GM18909 (cell line): ENCODE data around the gene CDH13.

ENCODE experiments used
- ATAC-seq: cut with Tn5 transposase; IDR thresholded peaks from one replicate; pipeline ENCODE4 v1.9.1; 2021; ENCODE audit warnings: mild to moderate bottlenecking; ENCODE audit not compliant: unreplicated experiment, poor library complexity

CDH13 gene

DNA sequence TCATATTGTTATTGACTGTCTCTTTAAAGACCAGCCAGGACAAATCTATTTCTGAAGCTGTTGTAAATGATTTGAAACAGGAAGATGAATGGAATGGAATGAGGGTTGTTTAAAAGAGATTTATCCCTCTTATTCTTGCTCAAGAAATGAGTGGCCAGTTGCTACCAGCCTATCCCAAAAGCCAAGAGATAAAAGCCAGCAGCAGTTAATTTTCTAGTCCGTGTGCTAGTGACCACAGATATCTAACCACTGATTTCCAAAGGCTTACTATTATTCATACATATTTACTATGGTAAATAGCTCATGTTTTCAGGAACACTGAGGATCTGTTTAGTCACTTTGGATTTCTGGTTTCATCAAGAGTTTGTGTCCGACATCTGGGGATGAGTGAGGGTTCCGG, 105.7 kb downstream of the CDH13 start:
- ATAC-seq, result no peak

DNA sequence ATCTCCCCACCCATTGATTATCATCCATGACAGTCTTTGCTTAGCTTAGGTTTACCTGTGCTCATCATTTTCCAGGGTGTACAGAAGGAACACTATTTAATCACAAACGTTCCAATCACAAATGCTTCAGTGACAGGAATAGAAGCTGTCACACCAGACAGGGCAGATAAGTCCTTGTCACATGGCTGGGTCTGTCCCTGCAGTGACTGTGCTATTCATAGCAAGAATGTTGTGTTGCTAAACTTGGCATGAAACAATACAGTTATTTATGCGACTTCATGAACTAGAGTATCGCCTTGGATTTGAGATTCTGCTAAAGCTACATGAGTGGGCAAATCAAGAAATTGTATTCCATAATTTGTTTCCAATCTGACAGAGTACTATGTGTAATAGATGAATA, 108.4 kb downstream of the CDH13 start:
- no peak for ATAC-seq

DNA sequence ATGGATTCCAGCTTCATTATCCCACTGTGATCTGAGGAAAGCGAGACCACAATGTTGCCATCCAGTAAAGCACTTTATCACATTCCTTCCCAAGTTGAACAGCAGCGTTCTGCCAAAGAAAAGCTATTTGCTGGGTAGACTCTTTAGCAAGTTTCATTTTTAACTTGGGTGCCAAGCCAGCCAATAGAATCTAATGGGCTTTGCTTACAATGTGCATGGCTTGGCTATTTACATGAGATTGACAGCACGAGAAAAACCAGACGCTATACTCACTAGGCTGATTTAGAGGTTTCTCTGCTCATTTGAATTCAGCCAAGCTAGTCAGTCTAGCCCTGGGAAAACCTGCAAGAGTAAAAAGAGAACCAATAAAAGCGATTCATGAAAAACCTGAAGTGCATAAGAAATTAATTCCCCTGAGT, 108.9 kb downstream of the CDH13 start:
- ATAC-seq, result no peak

DNA sequence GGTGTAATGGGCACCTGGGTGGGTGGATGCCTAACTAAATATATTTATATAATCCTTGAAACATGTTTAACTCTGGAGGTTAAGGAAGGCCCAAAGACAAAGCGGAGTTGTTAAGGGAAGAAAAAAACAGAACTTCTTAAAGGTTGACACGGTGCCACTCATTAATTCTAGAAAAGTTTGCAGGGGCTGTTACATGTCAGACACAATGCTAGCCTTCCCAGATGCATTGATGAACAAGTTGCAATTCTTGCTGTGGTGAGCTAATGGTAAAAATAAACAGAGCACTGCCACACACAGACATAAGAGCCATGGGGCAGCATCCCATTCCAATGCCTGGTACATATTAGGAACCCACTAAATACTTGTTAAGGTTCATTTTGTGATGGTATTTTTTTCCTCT, 109.5 kb downstream of the CDH13 start:
- no peak for ATAC-seq

DNA sequence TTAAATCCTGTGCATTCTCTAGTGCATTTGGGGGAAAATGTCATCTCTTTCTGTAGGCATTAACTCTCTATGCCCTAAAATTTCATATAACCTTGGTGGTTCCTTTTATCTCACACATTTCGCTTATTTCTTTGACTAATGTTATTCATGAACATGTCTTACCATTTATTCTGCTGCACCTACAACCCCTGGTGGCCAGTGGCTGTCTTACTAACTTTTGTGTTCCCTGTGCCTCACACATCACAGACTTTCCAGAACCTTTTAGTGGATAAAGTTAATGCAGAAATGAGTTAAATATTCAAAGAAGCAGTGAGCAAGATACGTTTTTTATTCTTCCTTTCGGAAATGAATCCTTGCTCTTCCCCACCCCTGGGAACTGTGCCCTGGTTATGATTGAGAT, 111.9 kb downstream of the CDH13 start:
- ATAC-seq, result no peak

DNA sequence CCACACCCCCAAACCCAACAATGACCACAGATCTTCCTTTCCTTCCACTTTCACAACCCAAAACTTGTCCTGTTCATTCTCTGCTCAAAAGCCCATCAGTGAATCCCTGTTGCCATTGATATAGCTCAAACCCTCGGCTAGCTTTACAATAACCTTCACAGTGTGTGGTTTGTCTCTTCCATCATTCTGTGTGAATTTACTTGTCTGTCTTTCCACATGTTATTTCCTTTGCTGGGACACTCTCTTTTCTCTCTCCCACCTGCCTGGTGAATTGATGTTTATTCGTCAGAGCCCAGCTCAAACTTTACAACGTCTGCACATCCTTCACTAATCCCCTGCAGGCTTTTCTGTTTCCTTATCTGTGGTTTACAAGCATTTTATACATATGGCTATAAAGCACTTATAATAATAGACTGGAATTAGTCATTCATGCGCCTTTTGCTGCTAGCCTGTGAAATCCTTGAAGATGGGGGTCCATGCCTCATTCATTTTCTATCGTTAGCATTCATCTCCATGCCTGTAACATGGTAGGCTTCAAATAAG, 114.4 kb downstream of the CDH13 start:
- no peak for ATAC-seq

DNA sequence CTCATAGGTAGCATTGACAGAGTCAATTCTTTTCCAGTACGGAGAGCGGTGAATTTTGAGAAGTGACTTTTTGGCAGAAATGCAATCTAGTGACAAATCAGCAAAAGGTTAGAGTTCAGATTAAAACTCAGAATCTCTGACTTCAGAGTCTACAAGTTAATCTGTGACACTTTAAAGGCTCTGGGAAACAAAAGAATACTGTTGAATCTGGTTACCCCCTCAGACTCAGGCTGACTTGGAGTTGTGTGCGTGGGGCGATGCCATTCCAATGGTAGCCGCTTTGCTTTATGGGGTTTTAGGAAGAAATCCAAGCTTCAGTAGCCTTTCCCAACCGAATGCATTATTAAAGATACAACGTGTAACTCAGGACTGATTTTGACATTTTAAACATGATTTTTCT, 118.2 kb downstream of the CDH13 start:
- no peak for ATAC-seq

DNA sequence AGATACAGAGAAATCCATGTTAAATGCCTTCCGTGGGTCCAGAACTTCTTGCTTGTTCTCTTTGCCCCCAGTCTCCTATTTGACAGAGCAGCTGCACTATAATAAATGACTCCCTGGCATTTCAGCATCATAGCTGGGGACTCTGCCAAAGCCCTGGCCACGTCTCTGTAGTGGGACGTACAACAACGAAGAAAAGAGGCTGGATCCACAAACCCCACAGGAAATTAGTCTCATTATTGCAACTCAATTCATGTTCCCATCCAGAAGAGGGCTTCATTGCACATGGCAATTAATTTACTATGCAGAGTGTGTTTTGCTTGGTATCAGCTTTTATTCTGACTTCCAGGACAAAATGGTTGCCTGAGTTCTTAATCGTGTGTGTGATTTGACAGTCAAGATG, 121.3 kb downstream of the CDH13 start:
- ATAC-seq, result no peak

DNA sequence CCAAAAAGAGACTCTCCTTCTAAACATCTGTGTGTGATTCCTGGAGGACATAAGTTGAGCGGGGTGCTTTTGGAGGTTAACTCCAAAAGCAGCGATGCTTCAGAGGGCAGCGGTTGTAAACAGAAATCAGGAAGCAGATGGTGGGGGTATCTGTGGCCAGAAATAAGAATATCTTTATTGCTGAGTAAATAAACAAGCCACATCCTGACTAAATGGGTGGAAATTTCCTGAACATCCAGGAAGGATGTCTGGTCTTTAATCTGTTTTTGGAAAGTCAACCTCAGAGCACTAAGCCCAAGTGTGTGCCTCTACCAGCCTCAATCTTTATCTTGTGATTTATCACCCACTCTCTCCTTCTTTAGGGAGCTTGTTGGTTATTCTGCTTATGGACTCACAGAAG, 123.3 kb downstream of the CDH13 start:
- ATAC-seq, result no peak

DNA sequence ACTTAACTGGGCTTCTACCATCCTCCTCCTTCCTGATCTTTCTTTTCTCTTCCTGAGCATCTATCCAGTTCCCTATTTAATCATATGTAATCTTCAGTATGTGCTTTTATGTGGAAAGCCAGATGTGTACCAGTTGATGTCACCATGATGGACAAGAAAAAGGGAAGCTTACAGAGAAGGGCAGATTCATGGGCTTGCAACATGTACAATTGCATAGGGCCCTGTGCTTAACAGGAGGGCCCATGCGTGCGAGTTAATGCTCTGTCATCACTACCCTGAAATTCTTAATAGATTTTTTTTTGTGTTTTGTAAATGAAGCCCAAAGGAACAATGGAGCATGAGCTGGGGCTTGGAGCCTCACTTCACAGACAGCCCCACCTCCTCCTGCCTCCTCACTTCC, 124.3 kb downstream of the CDH13 start:
- no peak for ATAC-seq

DNA sequence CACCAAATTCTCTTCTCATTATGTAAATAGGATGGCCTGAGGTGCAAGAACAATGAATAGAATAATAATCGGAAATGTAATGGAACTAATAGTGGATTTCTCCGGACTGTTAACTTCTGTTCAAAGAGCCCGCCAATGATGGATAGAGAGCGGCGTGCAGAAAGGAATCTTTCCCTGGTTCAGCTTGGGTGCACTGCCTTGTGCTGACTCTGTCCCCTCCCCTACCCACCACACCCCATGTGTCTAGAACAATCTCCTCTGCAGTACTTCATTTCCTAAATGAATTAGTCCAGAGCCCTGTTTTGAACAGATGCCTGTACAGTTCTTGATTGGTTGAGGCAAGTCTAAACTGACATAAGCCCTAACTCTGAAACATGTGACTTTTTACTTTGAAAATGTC, 125.4 kb downstream of the CDH13 start:
- no peak for ATAC-seq

DNA sequence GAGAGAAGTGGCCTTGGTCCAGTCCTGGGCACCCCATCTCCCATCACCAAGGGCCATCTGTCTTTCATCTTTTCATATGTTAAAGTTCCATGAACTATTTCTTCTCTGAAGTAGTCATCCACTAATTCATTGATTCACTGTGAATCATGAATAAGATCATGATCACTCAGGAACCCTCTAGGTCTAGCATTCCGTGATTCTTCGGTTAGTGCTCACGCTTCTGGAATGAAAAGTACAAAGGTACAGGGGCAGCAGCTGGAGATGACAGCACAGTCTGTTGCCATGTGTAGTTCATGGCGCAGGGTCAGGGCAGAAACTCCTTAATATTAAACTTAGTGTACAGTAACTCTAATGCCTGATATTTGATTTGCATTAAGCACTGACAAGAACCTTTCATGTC, 127.1 kb downstream of the CDH13 start:
- ATAC-seq, result no peak

DNA sequence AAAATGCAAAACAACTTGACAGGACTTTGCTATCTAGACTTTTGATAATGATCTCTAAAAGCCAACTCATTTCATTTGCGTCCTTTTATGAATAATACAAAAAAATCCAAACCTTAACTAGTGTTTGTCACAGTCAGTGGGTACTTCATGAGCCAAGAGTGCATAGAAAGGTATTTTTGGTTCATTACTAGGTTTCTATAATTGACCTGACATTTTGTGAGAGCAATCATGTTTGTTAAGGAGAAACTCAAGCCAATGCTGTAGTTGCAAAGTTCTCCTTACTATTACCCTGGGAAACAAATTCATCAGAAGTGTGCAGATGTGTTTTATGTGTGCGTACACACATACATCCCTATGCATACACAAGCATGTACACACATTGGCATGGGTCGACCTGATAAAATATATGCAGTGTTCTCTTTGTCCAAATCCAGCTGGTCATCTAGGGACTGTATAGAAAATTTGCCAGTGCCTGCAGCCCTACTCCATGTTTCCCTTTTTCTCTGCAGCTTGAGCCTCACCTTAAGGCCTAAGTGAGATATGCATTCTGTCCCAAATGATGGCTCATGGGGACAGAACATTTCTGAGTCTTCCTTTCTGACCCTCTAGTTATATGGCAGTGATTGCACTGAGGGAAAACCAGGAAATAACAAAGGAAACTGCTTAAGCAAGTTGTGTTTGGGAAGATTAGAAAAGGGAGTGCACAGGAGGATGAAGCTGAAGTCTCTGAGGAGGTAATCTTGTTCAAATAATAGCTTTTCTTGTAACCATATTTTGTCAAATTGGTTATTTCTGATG, 128.1 kb downstream of the CDH13 start:
- no peak for ATAC-seq

DNA sequence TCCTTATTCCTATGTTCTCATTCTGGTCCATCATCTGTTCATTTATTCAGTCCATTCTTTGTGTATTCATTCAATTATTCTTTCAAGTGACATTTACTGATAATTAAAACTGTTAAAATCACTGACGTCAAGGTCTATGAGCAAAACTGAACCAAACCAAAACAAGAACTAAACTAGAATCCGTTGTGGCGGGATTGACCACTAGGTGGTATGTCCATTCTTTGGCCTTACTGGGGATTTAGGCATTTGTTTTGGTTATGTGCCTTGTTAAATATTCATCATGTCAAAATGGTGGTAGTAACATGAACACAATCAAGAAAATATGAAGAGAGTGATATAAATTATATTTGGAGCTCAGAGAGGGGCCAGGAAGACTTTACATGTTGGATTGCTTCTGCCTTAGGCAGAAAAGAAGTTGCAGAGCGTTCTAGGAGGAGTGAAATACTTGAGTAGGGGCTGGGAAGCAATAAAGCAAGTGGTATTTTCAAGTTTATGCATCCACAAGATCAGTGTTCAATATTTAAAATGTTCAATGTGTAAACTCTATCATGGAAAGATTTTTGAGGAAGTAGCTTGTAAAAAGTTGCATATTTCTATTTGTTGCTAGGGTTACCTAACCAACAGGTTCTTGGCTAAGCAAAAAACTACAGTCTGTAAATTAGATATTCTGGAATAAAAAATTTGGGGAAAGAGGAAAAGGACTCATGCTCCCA, 129.0 kb downstream of the CDH13 start:
- no peak for ATAC-seq

DNA sequence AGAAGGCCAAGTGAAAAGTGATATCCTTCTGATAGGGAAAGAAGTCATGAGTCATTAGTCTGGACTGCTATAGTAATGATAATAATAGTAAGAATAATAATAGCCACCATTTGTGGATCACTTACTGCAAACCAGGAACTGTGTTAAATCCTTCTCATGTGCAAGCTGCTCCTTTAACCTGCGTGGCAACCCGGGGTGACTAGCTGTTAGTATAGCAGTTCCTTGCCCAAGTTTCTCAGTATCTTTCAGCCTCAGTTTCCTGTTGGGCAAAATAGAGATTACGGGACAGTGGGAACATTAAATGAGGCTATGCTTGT, 129.5 kb downstream of the CDH13 start:
- ATAC-seq, result no peak

DNA sequence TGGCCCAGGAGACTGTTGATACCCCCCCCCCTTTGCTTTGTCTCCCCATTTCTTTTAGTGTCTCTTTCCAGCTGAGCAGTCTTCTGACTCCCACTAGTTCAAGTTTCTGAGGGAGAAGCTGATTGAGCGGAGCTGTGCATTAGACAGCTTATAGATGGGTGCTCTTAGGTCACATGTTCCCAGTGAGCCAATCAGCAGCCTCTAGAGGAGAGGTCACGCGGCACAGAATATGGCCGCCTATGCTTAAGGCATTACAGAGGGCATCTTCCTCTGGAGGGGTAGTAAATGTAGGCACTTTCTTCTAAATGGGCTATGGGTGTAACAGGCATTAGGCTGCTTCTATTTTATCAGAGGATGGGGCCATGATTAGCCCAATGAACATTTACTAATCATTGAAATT, 131.6 kb downstream of the CDH13 start:
- ATAC-seq, result no peak

DNA sequence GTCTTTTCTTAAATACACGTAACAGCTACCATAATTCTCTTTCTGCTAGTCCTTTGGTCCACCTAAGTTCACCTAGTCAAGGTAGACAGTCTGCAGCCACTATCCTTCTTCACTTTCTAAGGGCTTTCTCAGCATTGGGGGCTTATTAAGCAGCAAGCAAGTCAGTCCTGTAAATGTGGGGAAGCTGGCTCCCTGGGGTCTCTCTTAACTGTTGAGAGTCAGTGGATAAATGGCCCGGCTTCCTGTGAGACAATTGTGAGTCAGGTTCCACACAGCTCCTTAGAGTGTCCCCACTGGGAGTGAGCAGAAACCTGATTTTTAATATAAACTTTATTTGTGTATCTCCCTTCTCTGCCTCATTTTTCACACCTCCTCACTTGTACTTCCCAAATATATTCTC, 132.1 kb downstream of the CDH13 start:
- ATAC-seq, result no peak

DNA sequence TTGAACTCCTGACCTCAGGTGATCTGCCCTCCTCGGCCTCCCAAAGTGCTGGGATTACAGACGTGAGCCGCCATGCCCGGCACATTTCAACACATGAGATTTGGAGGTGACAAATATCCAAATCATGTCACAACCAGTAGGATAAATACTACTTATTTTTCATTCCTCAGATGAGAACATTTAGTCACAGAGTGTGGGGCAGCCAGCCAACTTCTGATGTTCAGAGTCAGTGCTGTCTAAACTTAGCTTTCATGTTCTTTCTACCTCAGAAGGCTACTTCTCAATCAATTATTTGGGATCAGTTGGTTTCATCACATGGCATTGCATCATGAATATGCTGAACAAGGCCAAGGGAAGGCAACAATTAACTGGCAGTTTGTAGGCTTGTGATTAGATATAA, 134.5 kb downstream of the CDH13 start:
- ATAC-seq, result no peak

DNA sequence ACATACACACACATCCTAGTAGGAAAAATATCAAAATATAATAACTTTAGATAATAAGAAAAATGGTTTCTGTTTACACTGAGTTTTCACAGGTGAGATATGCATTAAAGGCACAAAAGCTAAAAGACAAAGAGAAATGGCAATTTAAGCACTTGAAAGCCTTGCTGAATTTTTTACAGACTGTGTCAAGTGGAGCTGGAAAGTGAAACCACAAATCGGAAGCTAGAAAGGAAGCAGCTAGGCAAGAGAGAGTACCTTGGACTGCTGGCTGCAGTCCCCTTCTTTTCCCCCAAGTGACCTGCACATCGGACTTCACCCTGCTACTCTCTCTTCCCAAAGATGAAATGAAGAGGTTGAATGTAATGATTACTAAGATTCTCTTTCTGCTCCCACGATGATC, 135.1 kb downstream of the CDH13 start:
- ATAC-seq, result no peak

DNA sequence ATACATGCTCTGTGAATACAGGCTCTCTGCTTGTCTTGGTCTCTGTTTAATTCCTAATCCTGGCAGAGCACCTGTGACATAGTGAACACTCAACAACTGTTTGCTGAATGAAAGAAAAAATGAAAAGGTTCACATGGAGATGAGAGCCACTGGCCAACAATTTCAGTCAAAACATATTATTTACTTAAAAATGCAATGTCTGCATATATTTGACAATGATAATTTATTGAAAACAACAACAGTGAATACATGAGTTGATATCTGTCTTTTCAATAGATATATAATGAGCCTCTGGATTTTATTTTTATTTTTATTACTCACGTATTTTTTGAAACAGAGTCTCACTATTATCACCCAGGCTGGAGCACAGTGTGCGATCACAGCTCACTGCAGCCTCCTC, 136.6 kb downstream of the CDH13 start:
- ATAC-seq, result no peak

DNA sequence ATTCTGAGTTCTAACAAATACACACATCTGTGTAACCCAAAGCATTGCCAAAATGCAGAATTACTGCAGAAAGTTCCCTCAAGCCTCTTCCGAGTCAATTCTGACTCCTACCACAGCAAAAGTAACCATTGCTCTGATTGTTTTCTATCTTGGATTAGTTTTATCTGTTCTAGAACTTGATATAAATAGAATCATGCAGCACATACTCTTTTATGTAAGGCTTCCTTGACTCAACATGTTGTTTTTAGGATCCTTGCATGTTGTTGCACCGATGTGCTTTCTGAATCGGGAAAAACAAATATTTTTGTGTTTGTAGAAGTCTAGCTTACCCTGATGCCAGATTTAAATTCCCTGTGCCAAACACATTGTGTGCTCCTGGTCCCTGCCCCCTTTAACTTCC, 140.4 kb downstream of the CDH13 start:
- ATAC-seq, result no peak

DNA sequence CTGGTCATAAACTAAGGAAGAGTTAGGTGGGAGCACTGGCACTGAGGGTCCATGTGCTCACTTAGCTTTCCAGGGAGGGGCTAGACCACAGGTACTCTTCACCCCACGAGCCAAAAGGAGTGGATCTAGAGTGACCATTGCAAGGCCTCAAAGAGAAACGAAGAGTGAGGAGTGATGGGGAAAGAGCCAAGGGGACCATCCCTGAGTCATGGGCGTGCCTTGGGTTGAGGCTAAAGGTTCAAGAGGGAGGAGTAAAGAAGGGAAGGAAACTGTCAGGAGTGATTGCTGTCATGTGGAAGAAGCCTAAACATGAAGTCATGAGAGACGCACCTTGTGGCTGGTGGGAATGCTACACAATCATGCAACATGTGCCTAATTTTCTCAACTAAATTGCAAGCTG, 141.0 kb downstream of the CDH13 start:
- ATAC-seq, result no peak
